ENCODE data around the gene MARCHF2.

Gene MARCHF2

GRCh38 chr19:8468124-8468523 lies 55.0 kb downstream of the MARCHF2 start:
- ChIA-PET CTCF (interaction anchor here (0.8 kb wide), 1 partner anchor 37 kb away, joined by 3 read pairs; no protein-coding TSS in a partner anchor), POLR2A (no interaction called here)
- peaks cover 90 to 100% of the 10 kb centered on the region in 2 experiments for H3K36me3 ChIP-seq (ENCODE audit: control insufficient read depth in 2 of 2, insufficient read depth in 1 of 2, low read length in 2 of 2)
- TF ChIP-seq ZNF146 (tag by site-specific recombination; IDR thresholded peaks at IDR 0.05) (no peak), ZNF639 (tag by site-specific recombination; IDR thresholded peaks at IDR 0.05) (no peak), ZNF248 (tag by site-specific recombination; IDR thresholded peaks at IDR 0.05) (no peak), RBAK (tag by site-specific recombination; IDR thresholded peaks at IDR 0.05) (no peak)
- H3K4me1 ChIP-seq (ENCODE audit: control insufficient read depth, insufficient read depth, low read length) = no peaks in the 10 kb centered on the region
- no peaks in the 10 kb centered on the region for H3K9me3 ChIP-seq (ENCODE audit: control insufficient read depth, insufficient read depth, low read depth, low read length)
- H3K4me3 ChIP-seq (ENCODE audit: low read depth, low read length) = no peak overlapping the region
- H3K27ac ChIP-seq (ENCODE audit: extremely low read depth, low read depth, low read length) = no peak overlapping the region

GRCh38 chr19:8468761-8469373 lies 55.8 kb downstream of the MARCHF2 start:
- peaks cover 90 to 100% of the 10 kb centered on the region in 2 experiments for H3K36me3 ChIP-seq (ENCODE audit: control insufficient read depth in 2 of 2, insufficient read depth in 1 of 2, low read length in 2 of 2)

GRCh38 chr19:8469613-8470368 lies 56.7 kb downstream of the MARCHF2 start:
- Histone ChIP-seq H3K4me1 (ENCODE audit: control insufficient read depth, insufficient read depth, low read length) (no peaks in the 10 kb centered on the region), H3K27ac (ENCODE audit: extremely low read depth, low read depth, low read length) (no peak overlapping the region), H3K36me3 (ENCODE audit: control insufficient read depth in 2 of 2, insufficient read depth in 1 of 2, low read length in 2 of 2) (peaks cover 90 to 100% of the 10 kb centered on the region in 2 experiments), H3K4me3 (ENCODE audit: low read depth, low read length) (no peak overlapping the region), H3K9me3 (ENCODE audit: control insufficient read depth, insufficient read depth, low read depth, low read length) (no peaks in the 10 kb centered on the region)
- ChIA-PET CTCF (interaction anchor here (1.1 kb wide), 1 partner anchor 116 kb away, joined by 3 read pairs; no protein-coding TSS in a partner anchor), POLR2A (no interaction called here)
- TF ChIP-seq ZNF600 (tag by site-specific recombination; IDR thresholded peaks at IDR 0.05) (peak; percentile 59; the same call in 1 of the 2 replicates), ZNF843 (tag by site-specific recombination; IDR thresholded peaks at IDR 0.05) (no peak)

More at GRCh38 chr19:8468761-8469373, 55.8 kb downstream of the MARCHF2 start:
- H3K4me1 ChIP-seq (ENCODE audit: control insufficient read depth, insufficient read depth, low read length) = no peaks in the 10 kb centered on the region
- POLR2A ChIA-PET = no interaction called here
- CTCF ChIA-PET = interaction anchor here (1.1 kb wide), 1 partner anchor 115 kb away, joined by 3 read pairs; no protein-coding TSS in a partner anchor
- no peak overlapping the region for H3K4me3 ChIP-seq (ENCODE audit: low read depth, low read length)
- no peaks in the 10 kb centered on the region for H3K9me3 ChIP-seq (ENCODE audit: control insufficient read depth, insufficient read depth, low read depth, low read length)
- TF ChIP-seq ZFP69B (tag by site-specific recombination; IDR thresholded peaks at IDR 0.05) (no peak), HOXA7 (CRISPR knock-in tag; IDR thresholded peaks at IDR 0.05; ENCODE audit: borderline replicate concordance) (no peak), ZNF76 (tag by site-specific recombination; IDR thresholded peaks at IDR 0.05; ENCODE audit: borderline replicate concordance, low read depth) (no peak), RBAK (tag by site-specific recombination; IDR thresholded peaks at IDR 0.05) (no peak), ZNF747 (tag by site-specific recombination; IDR thresholded peaks at IDR 0.05) (no peak), ZNF341 (tag by site-specific recombination; IDR thresholded peaks at IDR 0.05; ENCODE audit: low read depth) (no peak), ZBTB17 (tag by site-specific recombination; IDR thresholded peaks at IDR 0.05) (no peak), ZNF174 (tag by site-specific recombination; IDR thresholded peaks at IDR 0.05) (no peak), BCL11A (tag by site-specific recombination; IDR thresholded peaks at IDR 0.05; ENCODE audit: low read depth) (no peak)
- H3K27ac ChIP-seq (ENCODE audit: extremely low read depth, low read depth, low read length) = no peak overlapping the region
